Right atrium auricular region (tissue), 2 donors: Measurements from ENCODE around the gene RTN4RL1. TPM values are rescaled to one million over a fixed set of nuclear protein-coding genes. Genes with fewer than 3 reads are reported as not detected.

ENCODE experiments used
- DNase-seq: peaks from one replicate; pipeline ENCODE4 v3.0.0-alpha.2; 2019; ENCODE audit warnings: low spot score
- H3K27ac ChIP-seq, 2 donors: fragments of 200-600 bp; sonication (generic); 1 replicate in 1 of 2; 2 replicates in 1 of 2; pipeline ENCODE4 v1.5.1; 2016 to 2019
- H3K27me3 ChIP-seq, 2 donors: fragments of 200-600 bp; sonication (generic); one replicate each; pipeline versions ENCODE4 v1.5.1 to v1.6.0; 2017 to 2019
- H3K36me3 ChIP-seq: fragments of 200-600 bp; sonication (generic); one replicate; pipeline ENCODE4 v1.5.1; 2016
- H3K4me1 ChIP-seq, 2 donors: fragments of 200-600 bp; sonication (generic); one replicate each; pipeline versions ENCODE4 v1.5.1 to v1.6.0; 2017 to 2019
- H3K4me3 ChIP-seq, 2 donors: fragments of 200-600 bp; sonication (generic); 1 replicate in 1 of 2; 2 replicates in 1 of 2; pipeline ENCODE4 v1.5.1; 2017 to 2019; ENCODE audit warnings: mild to moderate bottlenecking in 1 of 2, moderate library complexity in 1 of 2
- H3K9me3 ChIP-seq, 2 donors: fragments of 200-600 bp; sonication (generic); one replicate each; pipeline ENCODE4 v1.5.1; 2019
- CTCF ChIP-seq, 2 donors: fragments of 200-600 bp; sonication (generic); IDR thresholded peaks; one replicate each; pipeline ENCODE4 v1.5.1; 2019; ENCODE audit warnings: antibody characterized with exemption in 2 of 2
- total RNA-seq, 2 donors: library from RNA; depleted of rRNA; stranded (reverse); fragments of >200 nt; gene quantifications; one replicate each; pipeline ENCODE4 v1.1.0, GENCODE V29; 2016

The RTN4RL1 gene
- total RNA-seq, 2 donors from 2014 or later = 1.8 to 5.0 TPM

- no peak for TF ChIP-seq CTCF (IDR thresholded peaks at IDR 0.05)
- Histone ChIP-seq H3K27ac (peak overlapping the region; percentile 75 to 85), H3K36me3 (peaks cover 24% of the 10 kb centered on the region), H3K27me3 (peaks cover 0 to 5% of the 10 kb centered on the region in 2 donors), H3K9me3 (no peaks in the 10 kb centered on the region), H3K4me3 (no peak overlapping the region), H3K4me1 (peaks cover 0 to 97% of the 10 kb centered on the region in 2 donors)
- no peak for DNase-seq
These were observed 36.4 kb upstream of the RTN4RL1 start for GRCh38 chr17:2061441-2061958.

GRCh38 chr17:2060681-2061440 lies 35.7 kb upstream of the RTN4RL1 start:
- Histone ChIP-seq H3K36me3 (peaks cover 24% of the 10 kb centered on the region), H3K9me3 (no peaks in the 10 kb centered on the region), H3K27me3 (peaks cover 0 to 5% of the 10 kb centered on the region in 2 donors), H3K4me1 (peaks cover 0 to 95% of the 10 kb centered on the region in 2 donors), H3K27ac (peak overlapping the region; percentile 75 to 85), H3K4me3 (no peak overlapping the region)
- TF ChIP-seq CTCF (IDR thresholded peaks at IDR 0.05) = no peak
- DNase-seq = no peak

- Histone ChIP-seq H3K4me1 (peaks cover 0 to 93% of the 10 kb centered on the region in 2 donors), H3K27me3 (peaks cover 0 to 9% of the 10 kb centered on the region in 2 donors), H3K9me3 (no peaks in the 10 kb centered on the region), H3K4me3 (no peak overlapping the region), H3K36me3 (peaks cover 24% of the 10 kb centered on the region), H3K27ac (peak overlapping the region; percentile 75 to 85)
- TF ChIP-seq CTCF (IDR thresholded peaks at IDR 0.05) = no peak
- no peak for DNase-seq
These were observed 35.2 kb upstream of the RTN4RL1 start for GRCh38 chr17:2060385-2060658.

GRCh38 chr17:2059547-2060384 lies 34.6 kb upstream of the RTN4RL1 start:
- Histone ChIP-seq H3K4me1 (peaks cover 0 to 92% of the 10 kb centered on the region in 2 donors), H3K27ac (peak overlapping the region; percentile 75 to 85), H3K36me3 (peaks cover 24% of the 10 kb centered on the region), H3K27me3 (peaks cover 0 to 12% of the 10 kb centered on the region in 2 donors), H3K4me3 (peak overlapping the region in 1 of 2 donors; percentile 67), H3K9me3 (no peaks in the 10 kb centered on the region)
- no peak for TF ChIP-seq CTCF (IDR thresholded peaks at IDR 0.05)
- no peak for DNase-seq

GRCh38 chr17:2058586-2059546 lies 33.7 kb upstream of the RTN4RL1 start:
- Histone ChIP-seq H3K4me3 (peak overlapping the region; percentile 6 to 67), H3K36me3 (peaks cover 19% of the 10 kb centered on the region), H3K27ac (peak overlapping the region; percentile 75 to 85), H3K9me3 (no peaks in the 10 kb centered on the region), H3K27me3 (peaks cover 0 to 12% of the 10 kb centered on the region in 2 donors), H3K4me1 (peaks cover 0 to 92% of the 10 kb centered on the region in 2 donors)
- TF ChIP-seq CTCF (IDR thresholded peaks at IDR 0.05) = peak; percentile 64 to 86
- DNase-seq = no peak
